Cortex of kidney (tissue), 1 donor: Measurements from ENCODE around the gene TMEM200B.
"Not testable (repeated sequence)": the region's sequence is repeated elsewhere in the genome, so short reads cannot be mapped to it uniquely, and the experiment has no call there.

Experiments used
- DNase-seq: peaks from one replicate; lab custom pipeline; 2025; lab: John Stamatoyannopoulos, UW

TMEM200B gene

GRCh38 chr1:29123887-29124365 is at the start of gene TMEM200B:
Gene TMEM200B (minus strand): TSS chr1:29123903. CDS start chr1:29121828, 2,075 bp downstream.
- no peak for DNase-seq

- no peak for DNase-seq
These were observed 48.8 kb upstream of the TMEM200B start for GRCh38 chr1:29172415-29172939.

GRCh38 chr1:29171521-29171920 is 47.8 kb upstream of the TMEM200B start:
- DNase-seq = no peak

DNA sequence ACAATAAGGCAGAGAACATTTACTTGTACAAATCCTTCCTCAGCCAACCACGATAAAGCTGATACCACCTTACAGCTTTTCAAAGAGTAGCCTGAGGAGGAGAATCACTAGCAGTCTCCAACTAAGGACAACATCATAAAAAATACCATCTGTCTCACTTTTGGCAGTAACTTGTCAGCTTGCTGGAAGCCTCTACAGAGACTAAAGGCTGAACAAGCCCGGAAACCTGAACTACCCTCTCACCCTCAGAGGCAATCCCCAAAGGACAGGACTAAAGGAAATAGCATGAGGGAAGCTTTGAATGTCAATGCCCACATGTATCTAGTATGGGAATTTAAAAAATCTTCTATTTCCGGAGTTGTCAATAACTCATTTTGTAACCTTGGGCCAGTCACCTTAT is 47.4 kb upstream of the TMEM200B start:
- no peak for DNase-seq

DNA sequence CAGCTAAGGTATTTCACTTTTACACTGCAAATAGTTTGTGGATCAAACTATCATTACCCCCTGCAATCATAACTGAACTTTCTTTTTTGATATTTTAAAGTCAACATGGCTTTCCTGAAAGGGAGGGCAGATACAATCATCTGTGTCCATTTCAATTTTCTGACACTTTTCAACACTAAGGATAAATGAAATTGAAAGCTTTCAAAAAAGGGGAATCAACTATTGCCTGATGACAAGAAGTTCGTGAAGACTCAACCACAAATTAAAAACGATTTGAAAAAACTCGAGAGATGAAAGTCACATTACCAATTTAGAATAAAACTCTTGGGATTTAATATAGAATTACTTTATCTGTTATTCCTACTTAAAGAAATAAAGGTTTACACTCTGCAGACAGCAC is 46.3 kb upstream of the TMEM200B start:
- no peak for DNase-seq

- DNase-seq = no peak
These were observed 44.2 kb upstream of the TMEM200B start for GRCh38 chr1:29167904-29168303.

DNA sequence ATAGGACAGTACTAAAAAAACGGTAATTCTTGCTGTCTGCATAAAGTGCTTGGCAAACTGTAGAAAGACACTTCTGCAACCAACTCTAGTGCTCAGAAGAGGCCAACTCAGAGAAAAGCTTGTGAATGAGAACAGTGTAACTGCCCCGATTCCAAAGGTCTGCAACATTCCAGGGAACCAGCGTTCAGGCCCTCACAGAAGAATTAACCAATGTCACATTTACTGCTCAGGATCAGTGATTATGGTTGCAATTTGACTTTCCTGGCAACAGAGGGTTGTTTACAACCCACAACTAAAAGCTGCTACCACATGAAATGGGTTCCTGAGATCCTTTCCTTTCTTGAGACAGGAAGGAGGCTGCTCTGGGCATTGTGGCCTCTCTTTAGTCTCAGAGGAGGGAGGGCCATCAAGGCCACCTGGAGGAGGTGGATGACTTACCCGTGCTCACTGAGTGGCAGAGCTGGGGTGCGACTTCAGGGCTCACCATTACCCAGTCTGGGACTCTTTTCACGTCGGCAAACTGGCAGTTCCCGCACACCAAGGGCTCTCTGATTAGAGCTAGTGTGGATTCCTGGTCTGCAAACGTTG is 42.7 kb upstream of the TMEM200B start:
- DNase-seq = no peak

DNA sequence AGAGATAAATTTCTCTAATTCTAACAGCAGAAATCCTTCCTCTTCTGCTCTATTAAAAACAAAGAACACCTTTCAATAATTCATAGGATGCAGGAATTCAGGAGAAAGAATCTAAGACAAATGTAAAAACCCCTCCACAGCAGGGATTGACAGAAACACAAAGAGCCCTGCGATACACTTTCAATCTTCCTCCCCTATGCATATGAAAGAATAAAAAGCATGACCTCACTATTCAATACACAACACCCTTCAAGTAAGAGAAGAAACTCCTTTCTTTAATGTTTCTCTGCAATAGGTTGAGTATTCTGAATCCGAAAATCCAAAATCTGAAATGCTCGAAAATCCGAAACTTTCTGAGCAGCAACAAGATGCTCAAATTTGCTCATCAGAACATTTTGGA is 40.9 kb upstream of the TMEM200B start:
- no peak for DNase-seq

GRCh38 chr1:29162476-29163138 is 38.9 kb upstream of the TMEM200B start:
- DNase-seq = no peak

DNA sequence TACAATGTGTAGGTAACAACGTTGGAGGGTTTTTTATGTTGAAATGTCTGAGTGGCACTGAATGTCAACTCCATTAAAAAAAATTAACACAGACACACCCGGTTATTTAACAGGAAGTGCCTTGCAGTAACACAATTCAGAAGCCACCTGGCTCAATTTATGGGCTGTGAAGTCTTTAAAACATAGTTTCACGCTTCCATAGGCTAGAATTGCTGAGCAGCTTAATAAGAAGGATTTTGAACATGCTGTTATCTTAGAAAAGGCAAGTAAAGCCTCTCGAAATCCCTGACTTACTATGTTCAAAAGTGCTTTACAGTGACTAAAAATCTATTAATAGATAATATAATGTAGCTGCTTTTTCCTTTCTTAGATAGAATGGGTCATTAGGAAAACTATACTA is 38.3 kb upstream of the TMEM200B start:
- no peak for DNase-seq

DNA sequence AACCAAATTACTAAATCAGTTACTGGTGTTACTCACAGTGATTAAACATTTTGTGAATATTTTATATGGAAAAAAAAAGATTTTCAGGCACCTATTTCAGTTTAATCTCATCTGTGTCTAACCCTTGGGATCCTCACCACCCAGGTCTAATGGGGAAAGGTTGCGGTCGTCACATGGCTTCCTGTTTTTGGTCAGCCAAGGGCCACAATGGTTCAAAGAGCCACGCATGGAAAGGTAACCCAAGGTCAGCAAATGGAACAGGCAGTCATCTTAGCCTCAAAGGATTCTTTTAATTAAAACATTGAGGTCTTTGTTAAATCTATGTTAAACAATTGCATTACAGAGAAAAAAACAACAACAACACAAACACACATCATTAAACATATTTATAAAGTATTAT is 36.1 kb upstream of the TMEM200B start:
- DNase-seq = no peak

GRCh38 chr1:29157269-29157601 is 33.5 kb upstream of the TMEM200B start:
- no peak for DNase-seq

DNA sequence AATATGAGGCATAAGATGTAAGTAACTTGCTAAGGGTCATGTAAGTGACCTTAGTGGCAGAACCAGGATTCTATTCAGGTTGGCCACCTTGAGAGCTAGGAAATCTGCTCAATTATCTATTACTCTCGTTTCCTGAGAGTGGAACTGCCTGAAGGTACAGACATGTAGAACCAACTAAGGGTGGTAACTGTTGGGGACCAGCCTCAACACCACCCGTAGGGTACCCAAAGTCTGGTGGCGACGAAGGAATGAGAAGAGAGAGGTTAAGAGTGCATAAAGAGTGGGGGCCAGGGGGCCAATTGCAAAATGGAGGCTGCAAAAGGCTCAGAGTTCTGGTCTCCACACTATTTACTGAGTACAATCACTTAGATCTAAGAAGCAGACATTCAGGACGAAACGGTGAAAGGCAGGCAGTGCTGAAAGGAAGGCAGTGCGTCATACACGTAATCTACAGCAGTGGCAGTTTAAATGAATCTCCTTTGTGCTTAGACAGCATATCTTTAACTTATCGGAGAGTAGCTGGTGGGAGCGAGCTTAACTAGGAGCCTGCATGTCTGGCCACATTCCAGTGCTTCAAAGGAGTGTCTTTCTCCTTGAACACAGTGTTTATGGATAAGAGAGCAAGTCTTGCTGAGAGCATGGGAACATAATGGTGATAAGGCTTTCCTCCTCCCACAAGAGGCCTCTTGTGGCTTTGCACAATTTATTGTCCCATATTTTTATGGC is 33.0 kb upstream of the TMEM200B start:
- DNase-seq = no peak

DNA sequence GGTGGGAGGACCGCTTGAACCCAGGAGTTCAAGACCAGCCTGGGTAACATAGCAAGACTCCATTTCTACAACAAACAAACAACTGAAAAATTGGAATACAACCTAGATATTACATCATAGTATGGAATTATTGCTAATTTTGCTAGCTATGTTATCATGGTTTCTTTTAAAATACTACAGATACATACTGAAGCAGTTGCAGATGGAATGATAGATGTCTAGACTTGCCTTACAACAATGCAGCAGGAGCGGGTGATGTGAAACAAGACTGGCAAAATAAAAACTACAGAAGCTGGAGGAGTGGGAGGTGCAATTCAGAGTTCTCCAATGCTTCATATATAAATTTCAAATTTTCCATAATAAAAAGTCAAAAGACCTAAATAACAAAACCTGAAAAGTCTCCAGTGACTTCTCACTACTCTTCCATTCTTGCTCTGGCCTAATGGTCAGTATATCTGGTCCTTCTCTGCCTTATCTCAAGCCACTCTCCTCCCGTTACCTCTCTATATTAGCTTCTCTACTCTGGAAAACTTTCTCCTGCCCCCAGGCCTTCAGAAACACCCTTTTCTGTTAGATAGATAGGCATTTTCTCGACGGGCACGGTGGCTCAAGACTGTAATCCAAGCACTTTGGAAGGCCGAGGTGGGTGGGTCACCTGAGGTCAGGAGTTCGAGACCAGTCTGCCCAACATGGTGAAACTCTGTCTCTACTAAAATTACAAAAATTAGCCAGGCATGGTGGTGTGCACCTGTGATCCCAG is 28.5 kb upstream of the TMEM200B start:
- no peak for DNase-seq

GRCh38 chr1:29150346-29150745 is 26.6 kb upstream of the TMEM200B start:
- not testable (repeated sequence) for DNase-seq

- no peak for DNase-seq
These were observed 25.2 kb upstream of the TMEM200B start for GRCh38 chr1:29148656-29149491.

DNA sequence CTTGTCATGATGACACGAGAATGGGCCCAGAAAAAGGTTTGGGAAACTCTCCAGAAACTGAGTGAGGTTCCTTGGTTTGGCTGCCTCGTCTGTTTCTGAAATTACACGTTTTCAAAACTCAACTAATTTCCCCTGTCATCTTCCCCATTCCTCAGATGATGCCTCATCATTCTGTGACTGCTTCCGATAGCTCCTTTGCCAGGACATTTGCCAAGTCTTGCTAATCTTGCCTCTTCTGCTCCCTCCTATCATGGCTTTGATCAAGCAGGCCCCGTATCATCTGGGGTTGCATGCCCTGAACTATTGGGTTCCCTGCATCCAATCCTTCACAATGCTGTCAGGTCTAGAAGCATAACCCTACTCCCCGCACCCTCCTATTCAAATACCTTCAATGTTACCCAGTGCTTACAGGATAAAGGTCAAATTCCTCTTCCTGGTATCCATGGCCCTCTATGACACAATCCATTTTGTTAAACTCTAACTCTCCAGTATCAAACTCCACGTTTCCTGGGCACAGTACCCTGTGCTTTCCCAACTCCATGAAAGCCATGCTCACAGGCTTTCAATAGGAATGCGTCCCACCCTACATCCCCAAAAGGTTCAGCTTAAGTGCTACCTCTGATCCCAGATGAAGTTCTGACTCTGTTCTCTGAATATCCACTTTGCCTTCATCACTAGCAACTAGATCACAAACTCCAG is 22.2 kb upstream of the TMEM200B start:
- DNase-seq = no peak

DNA sequence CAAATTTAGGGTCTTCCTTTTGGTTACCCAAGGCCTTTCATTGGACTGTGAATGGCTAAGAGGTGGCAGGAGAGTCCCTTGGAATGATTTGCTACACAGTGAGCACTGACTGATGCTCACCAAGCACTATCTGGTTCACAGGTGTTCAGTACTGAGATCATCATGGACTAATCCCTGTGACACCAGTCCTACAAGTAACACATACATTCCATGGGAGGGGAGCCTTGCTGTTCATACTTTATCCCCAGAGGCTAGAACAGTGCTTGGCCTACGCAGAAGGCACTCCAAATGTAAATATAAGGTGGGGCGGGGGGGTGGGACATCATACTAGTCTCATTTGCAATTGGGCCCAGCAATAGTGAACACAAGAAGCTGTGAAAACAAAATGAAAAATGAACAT is 20.5 kb upstream of the TMEM200B start:
- DNase-seq = no peak

DNA sequence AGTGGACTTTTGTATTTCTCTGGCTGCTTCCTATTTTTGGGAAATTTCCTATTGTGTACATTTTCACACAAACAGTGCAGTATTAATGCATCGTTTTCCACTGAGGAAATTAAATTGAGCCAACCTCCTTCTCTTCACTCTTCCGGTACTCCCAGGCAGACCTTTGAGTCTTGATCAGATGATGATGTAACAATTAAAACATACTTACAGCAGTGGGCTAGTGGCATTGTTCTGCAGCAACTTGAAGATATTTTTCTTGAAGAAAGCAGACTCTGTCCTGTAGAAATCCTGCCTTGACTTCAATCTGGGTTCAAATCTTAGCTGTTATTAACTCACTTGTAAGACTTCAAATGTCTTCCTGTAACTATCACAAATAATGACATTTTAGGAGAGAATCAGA is 19.0 kb upstream of the TMEM200B start:
- DNase-seq = no peak

GRCh38 chr1:29136391-29136915 is 12.8 kb upstream of the TMEM200B start:
- DNase-seq = no peak

GRCh38 chr1:29134695-29135028 is 11.0 kb upstream of the TMEM200B start:
- DNase-seq = no peak
